SH-SY5Y (cell line): ENCODE data around the gene MCFD2.

Experiments
- GATA2 ChIP-seq: IDR thresholded peaks from 2 replicates; pipeline ENCODE4 v1.6.1; 2011; ENCODE audit warnings: mild to moderate bottlenecking, low read depth, low read length
- GATA3 ChIP-seq: IDR thresholded peaks from 2 replicates; pipeline ENCODE4 v1.6.1; 2011; ENCODE audit warnings: low read depth, mild to moderate bottlenecking, low read length, moderate library complexity

Gene MCFD2

DNA sequence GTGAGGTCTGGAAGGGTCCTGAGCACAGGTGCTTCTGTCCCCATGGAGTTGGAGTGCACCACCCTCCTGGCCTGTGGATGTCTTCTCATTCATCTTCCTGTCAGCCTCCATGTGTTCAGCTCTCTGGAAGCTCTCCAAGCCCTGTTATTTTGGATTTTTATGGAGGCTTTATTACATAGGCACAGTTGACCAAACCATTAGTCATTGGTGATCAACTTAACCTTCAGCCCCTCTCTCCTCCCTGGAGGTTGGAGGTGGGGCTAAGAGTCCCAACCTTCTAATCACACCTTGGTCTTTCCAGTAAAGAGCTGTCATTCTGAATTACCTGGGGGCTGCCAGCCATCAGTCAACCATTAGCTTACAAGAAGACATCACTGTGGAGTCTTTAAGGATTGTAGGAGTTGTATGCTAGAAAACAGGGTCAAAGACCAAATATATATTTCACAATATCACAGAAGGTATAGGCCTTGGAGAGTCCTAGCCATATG is 7.5 kb upstream of the MCFD2 start:
- TF ChIP-seq GATA2 (no peak), GATA3 (no peak)

DNA sequence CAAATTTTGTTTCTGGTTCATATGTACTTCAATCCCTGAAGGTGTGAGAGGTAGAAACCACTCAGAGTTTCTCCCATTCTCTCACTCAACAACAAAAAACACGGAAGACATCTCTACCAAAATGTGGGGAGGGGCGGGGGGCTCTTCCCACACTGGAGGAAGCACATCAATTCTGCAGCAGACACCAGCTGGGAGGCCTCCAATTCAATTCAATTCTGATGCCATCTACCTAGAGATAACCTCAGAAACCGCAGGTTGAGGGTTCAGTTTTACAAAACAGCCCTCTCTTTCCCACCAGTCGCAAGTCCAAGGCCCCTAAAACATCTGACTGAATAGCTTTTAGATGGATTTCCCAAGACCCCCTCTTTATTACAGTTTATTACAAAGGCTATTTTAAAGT is 7.0 kb upstream of the MCFD2 start:
- TF ChIP-seq GATA3 (no peak), GATA2 (no peak)

DNA sequence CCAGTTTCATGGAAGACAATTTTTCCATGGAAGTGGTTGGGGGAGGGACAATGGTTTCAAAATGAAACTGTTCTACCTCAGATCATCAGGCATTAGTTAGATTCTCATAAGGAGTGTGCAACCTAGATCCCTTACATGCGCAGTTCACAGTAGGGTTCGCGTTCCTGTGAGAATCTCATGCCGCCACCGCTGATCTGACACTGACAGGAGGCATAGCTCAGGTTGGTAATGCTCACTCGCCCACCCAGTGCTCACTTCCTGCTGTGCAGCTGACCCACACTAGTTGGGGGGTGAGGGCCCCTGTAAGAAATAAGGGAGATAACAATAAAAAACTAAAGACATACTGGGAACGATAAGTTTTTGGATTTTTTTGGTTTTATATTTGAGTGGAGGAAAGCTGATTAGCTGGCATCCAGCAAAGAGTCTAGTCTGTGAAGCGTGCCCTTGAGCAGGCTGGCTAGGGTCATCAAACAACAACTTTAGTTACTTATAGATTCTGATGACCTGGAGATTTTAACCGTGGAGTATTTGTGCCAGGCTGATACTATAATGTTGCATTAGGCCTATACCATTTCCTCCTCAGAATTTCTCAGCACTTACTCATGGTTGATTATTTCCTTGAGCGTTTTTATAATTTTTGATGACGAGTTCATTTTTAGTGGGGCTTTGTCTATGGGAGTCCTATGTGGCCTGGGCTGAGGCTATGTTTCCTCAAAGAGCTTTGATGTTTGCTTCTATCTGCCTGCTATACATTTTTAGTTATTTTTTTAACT is 6.3 kb upstream of the MCFD2 start:
- TF ChIP-seq GATA2 = no peak
- TF ChIP-seq GATA3 = no peak

DNA sequence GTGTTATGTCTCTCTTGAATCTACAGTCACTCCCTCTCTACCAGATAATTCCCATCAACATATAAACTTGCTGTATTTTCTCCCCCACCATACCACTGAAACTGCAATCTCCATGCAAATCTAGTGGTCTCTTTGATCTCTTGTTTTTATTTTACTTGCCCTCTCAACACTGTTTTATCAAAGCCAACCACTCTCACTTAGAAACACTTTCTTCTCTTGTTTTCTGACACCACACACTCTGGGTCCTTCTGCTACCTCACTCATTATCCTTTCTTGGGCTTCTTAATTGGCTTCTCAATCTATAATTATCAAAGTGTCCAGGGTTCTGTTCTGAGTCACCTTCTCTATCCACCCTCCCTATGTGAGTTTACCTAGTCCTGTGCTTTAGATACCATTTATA is 2.0 kb upstream of the MCFD2 start:
- TF ChIP-seq GATA3 (no peak), GATA2 (no peak)

DNA sequence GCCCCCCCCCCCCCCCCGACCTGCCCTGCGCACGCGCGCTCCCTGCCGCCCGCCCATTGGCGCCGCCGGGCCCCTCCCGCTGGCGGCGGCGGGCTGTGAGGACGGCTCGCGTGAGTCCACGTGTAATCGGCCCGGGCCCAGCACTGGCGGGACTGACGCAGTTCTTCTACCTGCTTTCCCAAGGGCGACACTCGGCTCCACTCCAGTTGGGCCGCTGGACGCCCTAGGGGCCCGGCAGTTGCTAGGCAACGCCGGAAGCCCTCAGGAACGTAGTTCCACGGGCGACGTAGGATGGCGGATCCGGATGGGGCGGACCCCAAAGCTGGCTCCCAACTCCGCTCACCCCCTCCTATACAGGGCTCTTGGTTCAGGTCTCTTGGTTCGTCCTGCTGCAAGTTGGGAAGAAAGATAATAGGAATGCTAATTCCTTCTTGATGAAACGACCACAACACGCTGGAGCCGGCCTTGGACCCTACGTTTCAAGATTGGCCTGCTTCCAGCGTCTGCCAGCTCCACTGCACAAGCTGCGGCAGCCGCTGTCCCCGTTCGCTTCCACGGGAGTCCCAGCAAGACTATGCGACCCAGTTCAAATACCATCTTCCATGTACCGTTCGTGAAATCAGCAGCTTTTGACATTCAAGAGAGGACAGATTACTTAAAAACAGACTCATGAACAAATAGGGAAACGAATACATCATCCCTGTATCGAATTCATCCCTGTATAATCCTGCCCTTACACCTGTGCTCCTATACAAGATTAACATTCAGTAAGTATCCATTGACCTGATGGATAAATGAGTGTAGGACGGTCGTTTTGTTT is 415 bp upstream of the MCFD2 start:
- TF ChIP-seq GATA2 (no peak; the same call in 1 of the 2 replicates), GATA3 (no peak)

DNA sequence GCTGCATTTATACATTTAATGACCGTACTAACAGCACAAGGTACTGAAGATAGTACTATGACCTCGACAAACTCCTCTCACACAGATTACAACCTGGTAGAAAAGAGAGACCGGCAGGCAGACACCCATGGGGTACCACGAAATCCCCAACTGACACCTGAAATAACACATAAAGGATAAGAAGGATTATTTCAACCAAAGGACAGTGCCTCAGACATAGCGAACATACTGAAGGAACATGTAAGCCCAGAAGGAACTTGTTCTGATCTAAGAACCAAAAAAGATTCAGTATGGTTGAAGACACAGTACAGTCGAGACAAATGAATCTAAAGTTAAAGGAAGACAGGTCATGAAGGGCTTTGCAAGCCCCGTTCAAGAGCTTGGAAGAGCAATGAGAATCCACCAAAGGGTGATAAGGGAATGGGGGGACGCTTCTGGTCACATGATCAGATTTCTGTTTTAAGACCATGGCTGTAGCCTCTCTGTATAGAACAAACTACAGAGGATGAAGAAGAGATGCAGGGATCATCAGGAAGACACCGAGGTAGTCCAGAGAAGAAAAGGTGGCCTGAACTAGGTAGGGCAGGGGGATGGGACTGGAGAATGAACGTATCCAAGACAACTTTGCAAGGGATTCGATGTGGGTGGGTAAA is 902 bp downstream of the MCFD2 start:
- no peak for TF ChIP-seq GATA2
- TF ChIP-seq GATA3 = no peak

DNA sequence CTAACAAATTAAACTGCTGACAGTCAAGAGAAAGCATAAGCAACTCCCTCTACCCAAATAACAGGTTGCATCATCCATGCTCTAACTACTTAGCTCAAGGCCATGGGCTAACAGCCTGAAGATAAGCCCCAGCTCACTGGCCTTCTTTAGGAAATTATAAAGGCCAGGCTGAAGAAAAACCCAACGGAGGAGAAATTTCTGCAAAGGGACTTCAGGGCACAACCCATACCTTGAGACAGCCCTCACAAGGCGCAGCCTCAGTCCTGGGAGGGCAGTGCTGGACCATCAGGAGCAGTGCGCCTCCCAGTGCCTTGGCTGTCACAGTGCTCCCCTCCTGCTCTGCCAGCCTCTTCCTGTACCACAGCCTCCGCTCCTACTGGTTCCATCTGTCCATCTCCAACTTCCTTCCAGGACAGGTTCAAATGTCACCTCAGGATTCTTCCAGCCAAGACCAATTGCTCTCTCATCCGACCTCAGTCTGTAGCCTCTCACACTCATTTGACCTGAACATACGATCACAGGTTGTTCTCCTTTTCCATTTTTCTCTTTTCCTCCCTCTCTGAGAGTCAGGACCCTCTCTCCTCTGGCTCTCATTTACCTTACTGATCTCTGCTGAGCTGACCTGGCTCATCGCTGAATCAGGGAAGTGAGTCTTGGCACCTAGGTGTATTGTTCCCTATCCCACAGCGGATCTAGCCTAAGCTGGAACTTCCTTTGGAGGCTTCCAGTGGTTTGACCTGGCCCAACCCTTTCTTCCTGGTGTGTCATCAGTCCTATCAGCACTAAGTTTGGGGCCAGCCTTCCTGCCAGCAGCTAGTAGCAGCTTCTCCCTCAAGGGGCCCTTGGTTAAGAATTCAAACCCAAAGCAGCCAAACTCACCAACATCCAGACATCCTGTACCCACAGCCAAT is 1.9 kb downstream of the MCFD2 start:
- TF ChIP-seq GATA2 = no peak
- no peak for TF ChIP-seq GATA3

DNA sequence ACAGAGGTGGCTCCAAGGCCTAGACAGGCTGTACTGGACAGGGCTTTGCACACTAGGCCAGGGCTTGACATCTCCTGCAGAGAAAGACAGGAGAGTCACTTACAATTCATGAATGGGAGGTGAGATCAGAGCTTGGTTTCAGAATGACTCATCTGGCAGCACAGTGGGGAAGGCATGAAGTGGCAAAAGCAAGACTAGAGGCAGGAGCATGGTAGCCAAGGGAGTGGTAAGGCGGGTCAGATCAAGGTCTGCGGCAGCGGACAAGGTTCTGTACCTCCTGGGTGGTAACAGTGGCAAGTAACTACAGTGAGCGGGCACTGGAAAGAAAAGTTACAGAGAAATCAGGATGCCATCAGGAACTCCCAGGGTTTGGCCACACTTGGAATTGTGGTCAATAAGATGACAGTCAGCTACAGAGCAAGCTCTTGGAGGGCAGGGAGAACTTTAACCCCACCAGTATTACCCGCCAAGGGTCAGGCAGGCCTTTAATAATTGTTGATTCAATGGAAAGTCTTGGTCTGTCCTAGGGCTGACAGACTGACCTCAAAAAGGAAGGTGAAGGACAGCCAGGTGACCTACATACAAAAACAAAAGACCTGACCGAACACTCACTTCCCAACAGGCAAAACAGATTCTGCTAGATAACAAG is 5.7 kb downstream of the MCFD2 start:
- TF ChIP-seq GATA3 = no peak
- TF ChIP-seq GATA2 = no peak

DNA sequence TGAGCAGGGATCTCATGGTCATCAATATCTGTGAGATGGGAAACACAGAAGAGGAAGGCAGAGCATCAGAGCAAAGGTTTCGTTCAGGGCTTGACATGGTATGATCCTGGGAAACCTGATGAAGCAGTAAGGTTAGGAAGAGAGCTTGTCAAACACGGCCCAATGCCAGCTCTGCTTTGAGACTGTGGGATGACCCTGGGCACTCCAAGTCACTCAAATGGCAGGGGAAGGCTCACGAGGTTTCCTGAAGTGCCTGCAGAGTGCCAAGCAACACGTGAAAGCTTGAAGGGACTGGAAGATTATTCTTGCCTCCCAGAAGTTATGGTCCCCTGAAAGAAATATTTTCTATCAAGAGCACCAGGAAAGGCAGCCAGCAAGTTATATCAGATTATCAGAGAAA is 6.5 kb downstream of the MCFD2 start:
- no peak for TF ChIP-seq GATA3
- no peak for TF ChIP-seq GATA2

DNA sequence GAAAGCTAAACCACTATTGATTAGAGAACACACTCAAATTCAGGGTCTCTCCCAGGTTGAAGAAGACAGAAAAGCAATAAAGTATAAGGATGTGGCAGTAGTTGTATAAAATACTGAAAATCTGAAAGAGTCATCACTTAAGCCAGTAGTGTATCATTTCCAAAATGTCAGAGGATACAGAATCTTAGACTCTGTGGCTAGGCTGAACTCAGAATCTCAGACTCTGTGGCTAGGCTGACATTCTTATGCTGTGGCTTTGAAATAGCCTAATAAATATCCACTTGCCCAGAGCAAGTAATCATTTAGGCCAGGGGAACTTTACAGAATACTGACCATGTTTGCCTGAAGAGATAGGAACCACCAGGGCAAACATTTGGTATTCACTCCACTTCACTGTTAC is 13.1 kb downstream of the MCFD2 start:
- no peak for TF ChIP-seq GATA3
- TF ChIP-seq GATA2 = no peak

DNA sequence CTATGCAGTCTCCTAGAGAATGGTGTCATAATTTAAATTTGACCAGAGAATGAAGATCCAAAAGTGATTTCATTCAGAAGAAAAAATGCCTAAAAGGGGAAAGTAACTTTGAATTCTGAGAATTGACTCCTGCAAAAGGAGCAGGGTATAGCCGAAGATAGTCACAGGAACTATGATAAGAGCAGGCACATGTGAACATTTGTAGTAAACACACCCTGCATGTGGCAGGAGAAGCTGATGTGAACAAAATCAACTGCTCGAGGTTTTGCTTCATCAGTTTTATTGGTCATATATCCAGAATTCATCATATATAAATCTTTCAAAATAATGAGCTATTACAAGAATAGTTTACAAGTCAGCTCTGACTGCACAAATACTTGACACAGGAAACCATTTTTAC is 14.0 kb downstream of the MCFD2 start:
- TF ChIP-seq GATA3 (no peak), GATA2 (no peak)

DNA sequence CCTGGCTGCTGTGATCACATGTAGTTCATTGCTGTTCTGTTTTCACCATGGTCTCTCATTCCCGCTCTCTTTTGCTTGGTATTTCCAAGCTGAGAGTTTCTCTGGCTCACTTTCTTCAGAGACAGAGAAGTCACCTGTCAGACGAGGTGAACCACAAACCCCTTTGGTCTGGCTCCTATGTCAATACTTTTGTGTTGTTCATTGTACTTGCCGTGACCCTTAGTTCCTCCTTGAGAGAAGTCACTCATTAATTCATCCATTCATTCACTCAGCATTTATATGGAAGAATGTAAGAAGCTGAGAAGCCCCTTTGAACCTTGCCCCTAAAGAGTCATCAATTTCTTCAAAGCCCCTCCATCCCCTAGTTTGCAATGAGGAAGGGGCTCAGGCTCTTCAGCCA is 15.2 kb downstream of the MCFD2 start:
- no peak for TF ChIP-seq GATA2
- no peak for TF ChIP-seq GATA3

DNA sequence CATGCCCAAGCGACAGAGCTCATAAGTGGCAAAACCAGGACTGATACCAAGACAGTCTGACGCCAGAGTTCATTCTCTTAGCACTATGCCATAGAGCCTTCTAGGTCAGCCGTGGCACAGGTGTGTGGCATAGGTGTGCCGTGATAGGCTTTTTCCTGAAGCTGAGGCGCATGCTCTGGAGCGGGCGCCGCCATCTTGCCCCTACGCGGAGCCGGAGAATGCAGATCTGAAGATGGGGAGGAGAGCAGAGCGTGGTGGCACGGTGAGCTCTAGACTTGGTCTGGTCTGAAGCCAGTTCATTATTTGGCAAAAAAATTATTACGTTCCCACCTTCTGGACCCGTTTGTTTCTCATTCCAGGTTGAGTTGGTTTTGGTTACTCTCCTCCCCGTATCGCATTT is 16.6 kb downstream of the MCFD2 start:
- TF ChIP-seq GATA3 (no peak), GATA2 (no peak)

DNA sequence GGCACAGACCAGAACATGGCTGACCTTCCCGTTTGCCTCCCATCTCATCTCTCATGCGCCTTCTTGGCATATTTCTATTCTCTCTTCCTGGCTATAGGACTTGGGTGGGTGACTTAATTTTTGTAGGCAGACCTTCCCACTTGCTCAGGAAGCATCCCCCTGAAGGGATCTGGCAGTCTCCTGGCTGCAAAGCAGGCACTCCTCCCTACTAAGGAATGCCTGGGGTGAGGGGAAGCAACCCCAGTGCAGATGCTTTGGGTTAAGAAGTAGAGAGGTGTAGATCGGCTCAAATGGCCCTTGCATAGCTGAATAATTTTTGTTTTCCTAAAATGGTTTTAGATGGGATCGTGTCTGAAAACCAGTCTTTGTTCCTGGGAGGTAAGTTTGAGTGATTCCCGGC is 17.6 kb downstream of the MCFD2 start:
- TF ChIP-seq GATA3 (no peak), GATA2 (no peak)
